ENCODE data around the gene WDR83. TPM values are rescaled to one million over a fixed set of nuclear protein-coding genes. Genes with fewer than 3 reads are reported as not detected.

Gene WDR83
- total RNA-seq, 4 donors from 2014 or later, result 2.2 to 8.4 (median 3.7) TPM

- Histone ChIP-seq H3K27ac (peak overlapping the region; percentile 87 to 99 (median 94)), H3K36me3 (peaks cover 0 to 26% of the 10 kb centered on the region in 2 donors), H3K27me3 (no peaks in the 10 kb centered on the region), H3K4me1 (peaks cover 26 to 29% of the 10 kb centered on the region in 2 donors), H3K9me3 (no peaks in the 10 kb centered on the region), H3K4me3 (peak overlapping the region; percentile 70 to 80 (median 72))
- TF ChIP-seq POLR2A (IDR thresholded peaks at IDR 0.05) (peak in 1 of 2 donors; percentile 28), CTCF (IDR thresholded peaks at IDR 0.05 in 4 of 5, conservative IDR thresholded peaks at IDR 0.05 in 1 of 5) (no peak)
- intact Hi-C loops (cut with DNase I; ENCODE audit: low total_unique reads) (loop anchor here (5.0 kb wide), 3 partner anchors 39 to 211 kb away; partner anchors contain the start of genes DHPS, FARSA and JUNB), in situ Hi-C loops (cut with MboI; ENCODE audit: low sequenced_read_pairs in 4 of 4) (no loop called here)
- DNase-seq, result no peak
- peak in 1 of 2 donors; percentile 3 for ATAC-seq
Observed at GRCh38 chr19:12720851-12721655, 54.4 kb downstream of the WDR83 start.

- Histone ChIP-seq H3K4me3 (peak overlapping the region; percentile 70 to 80 (median 72)), H3K4me1 (peaks cover 26 to 29% of the 10 kb centered on the region in 2 donors), H3K27me3 (no peaks in the 10 kb centered on the region), H3K9me3 (no peaks in the 10 kb centered on the region), H3K36me3 (peaks cover 0 to 18% of the 10 kb centered on the region in 2 donors), H3K27ac (peak overlapping the region; percentile 87 to 99 (median 94))
- TF ChIP-seq POLR2A (IDR thresholded peaks at IDR 0.05) (peak in 1 of 2 donors; percentile 23), CTCF (IDR thresholded peaks at IDR 0.05 in 4 of 5, conservative IDR thresholded peaks at IDR 0.05 in 1 of 5) (no peak)
- in situ Hi-C loops (cut with MboI; ENCODE audit: low sequenced_read_pairs in 4 of 4), result no loop called here
- ATAC-seq (peak; percentile 67 to 68), DNase-seq (peak; percentile 34 to 69)
- intact Hi-C loops (cut with DNase I; ENCODE audit: low total_unique reads), result loop anchor here (1.0 to 5.0 kb wide), 4 partner anchors 12 to 210 kb away; partner anchors contain the start of genes DHPS, FARSA, JUNB and TRIR
Observed at GRCh38 chr19:12721656-12722565, 55.3 kb downstream of the WDR83 start.

- Histone ChIP-seq H3K27ac (peak overlapping the region; percentile 87 to 99 (median 94)), H3K36me3 (peaks cover 0 to 13% of the 10 kb centered on the region in 2 donors), H3K4me1 (peaks cover 26 to 29% of the 10 kb centered on the region in 2 donors), H3K9me3 (no peaks in the 10 kb centered on the region), H3K27me3 (no peaks in the 10 kb centered on the region), H3K4me3 (peak overlapping the region; percentile 72 to 83 (median 76))
- peak; percentile 30 to 35 for TF ChIP-seq POLR2A (IDR thresholded peaks at IDR 0.05)
- peak in 1 of 5 experiments; percentile 42 for TF ChIP-seq CTCF (IDR thresholded peaks at IDR 0.05 in 4 of 5, conservative IDR thresholded peaks at IDR 0.05 in 1 of 5)
- intact Hi-C loops (cut with DNase I; ENCODE audit: low total_unique reads) (loop anchor here (1.0 to 5.0 kb wide), 4 partner anchors 12 to 210 kb away; partner anchors contain the start of genes DHPS, FARSA, JUNB and TRIR), in situ Hi-C loops (cut with MboI; ENCODE audit: low sequenced_read_pairs in 4 of 4) (no loop called here)
- DNase-seq (peak; percentile 98 to 99), ATAC-seq (peak; percentile 96)
Observed at GRCh38 chr19:12722566-12723380, 56.2 kb downstream of the WDR83 start.

- peaks cover 26 to 29% of the 10 kb centered on the region in 2 donors for H3K4me1 ChIP-seq
Observed at GRCh38 chr19:12723381-12723640, 56.7 kb downstream of the WDR83 start.

More at GRCh38 chr19:12723381-12723640, 56.7 kb downstream of the WDR83 start:
- no peak for DNase-seq
- no peaks in the 10 kb centered on the region for H3K9me3 ChIP-seq
- H3K36me3 ChIP-seq, result peaks cover 0 to 12% of the 10 kb centered on the region in 2 donors
- no peak for TF ChIP-seq CTCF (IDR thresholded peaks at IDR 0.05 in 4 of 5, conservative IDR thresholded peaks at IDR 0.05 in 1 of 5)
- no peak for TF ChIP-seq POLR2A (IDR thresholded peaks at IDR 0.05)
- peak overlapping the region; percentile 72 to 83 (median 76) for H3K4me3 ChIP-seq
- ATAC-seq, result no peak
- peak overlapping the region; percentile 87 to 99 (median 94) for H3K27ac ChIP-seq
- no peaks in the 10 kb centered on the region for H3K27me3 ChIP-seq
- intact Hi-C loops (cut with DNase I; ENCODE audit: low total_unique reads), result loop anchor here (5.0 kb wide), 3 partner anchors 41 to 209 kb away; partner anchors contain the start of genes DHPS, FARSA and JUNB
- in situ Hi-C loops (cut with MboI; ENCODE audit: low sequenced_read_pairs in 4 of 4), result no loop called here

Measured in gastrocnemius medialis (tissue), 4 donors.